Calu3 (cell line): ENCODE data around the gene FOXP1. TPM values are rescaled to one million over a fixed set of nuclear protein-coding genes. Genes with fewer than 3 reads are reported as not detected.

Source experiments
- BruUV-seq: library from RNA; stranded (reverse); fragments of 400-500 nt; replicated peaks from 2 replicates; lab custom pipeline; 2021; lab: Mats Ljungman, UMichigan
- CTCF ChIA-PET: fragments of 300-600 bp; sonication (Branson Sonifier 250); formaldehyde crosslinking; loops from one replicate; lab custom pipeline; 2022; ENCODE audit warnings: antibody characterized with exemption; lab: Charles Lee
- DNase-seq: peaks from one replicate; pipeline ENCODE4 v3.0.0; 2022
- H3K27ac Mint-ChIP-seq: one replicate; pipeline ENCODE4 v1.8.0; 2022; ENCODE audit warnings: mixed read lengths; ENCODE audit not compliant: unreplicated experiment
- H3K27me3 Mint-ChIP-seq: one replicate; pipeline ENCODE4 v1.8.0; 2022; ENCODE audit warnings: mixed read lengths; ENCODE audit not compliant: unreplicated experiment
- H3K36me3 Mint-ChIP-seq: one replicate; pipeline ENCODE4 v1.8.0; 2022; ENCODE audit warnings: mild to moderate bottlenecking, moderate library complexity, mixed read lengths; ENCODE audit not compliant: insufficient read depth, unreplicated experiment
- H3K4me1 Mint-ChIP-seq: one replicate; pipeline ENCODE4 v1.8.0; 2022; ENCODE audit warnings: mild to moderate bottlenecking, low read depth, mixed read lengths; ENCODE audit not compliant: unreplicated experiment
- H3K4me3 Mint-ChIP-seq: one replicate; pipeline ENCODE4 v1.8.0; 2022; ENCODE audit warnings: mild to moderate bottlenecking, low read depth, moderate library complexity, mixed read lengths; ENCODE audit not compliant: unreplicated experiment
- H3K9me3 Mint-ChIP-seq: one replicate; pipeline ENCODE4 v1.8.0; 2022; ENCODE audit warnings: low read depth, mixed read lengths; ENCODE audit not compliant: unreplicated experiment
- intact Hi-C: fragments of 100-400 bp; cut with micrococcal nuclease; formaldehyde crosslinking; loops from one replicate; pipeline ENCODE4 v1.10.0; 2022; ENCODE audit not compliant: unreplicated experiment
- total RNA-seq: library from RNA; stranded (reverse); gene quantifications from 2 replicates; pipeline ENCODE4 v1.2.3, GENCODE V29; 2022
- TF ChIP-seq, protein P1 (sequence below): fragments of 200-600 bp; IDR thresholded peaks from one replicate; pipeline ENCODE4 v1.8.0; 2022; ENCODE audit warnings: antibody characterized with exemption; ENCODE audit not compliant: unreplicated experiment

FOXP1 gene
- total RNA-seq, 1 experiment from 2014 or later, result 82.8 TPM

DNA sequence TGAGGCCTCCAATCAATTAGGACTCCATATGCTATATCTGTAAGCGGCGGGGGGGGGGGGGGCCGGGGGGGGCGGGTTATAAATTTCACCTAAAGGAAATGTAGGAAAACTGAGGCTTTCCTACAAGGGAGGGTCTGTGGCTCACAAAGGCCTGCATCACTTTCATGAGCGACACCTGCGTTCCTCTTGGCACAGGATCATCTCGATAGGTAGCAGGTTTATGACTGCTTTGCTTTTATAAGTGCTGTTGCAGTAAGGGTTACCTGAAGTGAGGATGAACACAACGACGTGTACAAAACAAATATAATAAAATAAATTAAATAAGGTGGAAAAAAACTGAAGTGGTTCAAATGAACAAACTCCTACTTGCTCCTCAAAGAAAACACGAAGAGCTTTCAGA is 194.3 kb downstream of the FOXP1 start:
- DNase-seq, result no peak
- H3K36me3 Mint-ChIP-seq, result no peaks in the 10 kb centered on the region
- TF ChIP-seq, protein P1, sequence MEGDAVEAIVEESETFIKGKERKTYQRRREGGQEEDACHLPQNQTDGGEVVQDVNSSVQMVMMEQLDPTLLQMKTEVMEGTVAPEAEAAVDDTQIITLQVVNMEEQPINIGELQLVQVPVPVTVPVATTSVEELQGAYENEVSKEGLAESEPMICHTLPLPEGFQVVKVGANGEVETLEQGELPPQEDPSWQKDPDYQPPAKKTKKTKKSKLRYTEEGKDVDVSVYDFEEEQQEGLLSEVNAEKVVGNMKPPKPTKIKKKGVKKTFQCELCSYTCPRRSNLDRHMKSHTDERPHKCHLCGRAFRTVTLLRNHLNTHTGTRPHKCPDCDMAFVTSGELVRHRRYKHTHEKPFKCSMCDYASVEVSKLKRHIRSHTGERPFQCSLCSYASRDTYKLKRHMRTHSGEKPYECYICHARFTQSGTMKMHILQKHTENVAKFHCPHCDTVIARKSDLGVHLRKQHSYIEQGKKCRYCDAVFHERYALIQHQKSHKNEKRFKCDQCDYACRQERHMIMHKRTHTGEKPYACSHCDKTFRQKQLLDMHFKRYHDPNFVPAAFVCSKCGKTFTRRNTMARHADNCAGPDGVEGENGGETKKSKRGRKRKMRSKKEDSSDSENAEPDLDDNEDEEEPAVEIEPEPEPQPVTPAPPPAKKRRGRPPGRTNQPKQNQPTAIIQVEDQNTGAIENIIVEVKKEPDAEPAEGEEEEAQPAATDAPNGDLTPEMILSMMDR, result no peak
- H3K27me3 Mint-ChIP-seq, result no peaks in the 10 kb centered on the region
- H3K4me1 Mint-ChIP-seq, result peaks cover 13% of the 10 kb centered on the region
- H3K4me3 Mint-ChIP-seq, result no peak overlapping the region
- BruUV-seq, result no TSS peak
- no peak overlapping the region for H3K27ac Mint-ChIP-seq
- H3K9me3 Mint-ChIP-seq, result no peaks in the 10 kb centered on the region
- CTCF ChIA-PET, result interaction anchor here (0.6 to 0.7 kb wide), 2 partner anchors 40 to 1062 kb away, joined by 3 to 4 read pairs; no protein-coding TSS in a partner anchor
- intact Hi-C loops, result no loop called here

DNA sequence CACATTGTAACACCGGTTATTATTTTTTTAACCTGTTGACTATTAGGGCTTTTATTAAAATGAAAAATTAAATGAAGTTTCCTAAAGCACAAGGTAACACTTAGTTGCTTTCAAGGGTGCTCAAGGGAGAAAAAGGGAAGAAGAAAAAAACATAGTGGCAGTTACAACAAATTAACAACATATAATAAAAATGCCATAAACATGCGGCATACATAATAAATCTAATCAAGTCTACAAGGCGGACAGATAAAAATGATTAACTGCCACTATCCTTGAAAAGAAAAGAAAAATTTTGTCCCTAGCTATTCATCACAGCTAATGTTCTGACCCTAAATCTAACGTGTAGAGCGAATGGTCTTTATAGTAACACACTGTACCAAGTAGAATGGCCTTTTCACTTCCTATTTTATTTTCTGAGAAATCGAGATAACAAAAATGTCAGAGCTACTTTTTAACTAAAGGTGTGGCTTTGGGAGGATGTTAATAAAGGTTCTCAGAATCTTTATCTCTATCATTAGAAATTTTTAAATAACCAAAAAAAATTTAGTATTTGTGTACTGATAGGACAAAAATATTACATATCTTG is 194.9 kb downstream of the FOXP1 start:
- intact Hi-C loops, result no loop called here
- no peak for DNase-seq
- no peaks in the 10 kb centered on the region for H3K36me3 Mint-ChIP-seq
- H3K9me3 Mint-ChIP-seq, result no peaks in the 10 kb centered on the region
- no peaks in the 10 kb centered on the region for H3K27me3 Mint-ChIP-seq
- no TSS peak for BruUV-seq
- no peak overlapping the region for H3K4me3 Mint-ChIP-seq
- CTCF ChIA-PET, result interaction anchor here (0.7 kb wide), 1 partner anchor 1061 kb away, joined by 4 read pairs; no protein-coding TSS in a partner anchor
- H3K27ac Mint-ChIP-seq, result no peak overlapping the region
- TF ChIP-seq, protein P1, result no peak
- peaks cover 13% of the 10 kb centered on the region for H3K4me1 Mint-ChIP-seq

DNA sequence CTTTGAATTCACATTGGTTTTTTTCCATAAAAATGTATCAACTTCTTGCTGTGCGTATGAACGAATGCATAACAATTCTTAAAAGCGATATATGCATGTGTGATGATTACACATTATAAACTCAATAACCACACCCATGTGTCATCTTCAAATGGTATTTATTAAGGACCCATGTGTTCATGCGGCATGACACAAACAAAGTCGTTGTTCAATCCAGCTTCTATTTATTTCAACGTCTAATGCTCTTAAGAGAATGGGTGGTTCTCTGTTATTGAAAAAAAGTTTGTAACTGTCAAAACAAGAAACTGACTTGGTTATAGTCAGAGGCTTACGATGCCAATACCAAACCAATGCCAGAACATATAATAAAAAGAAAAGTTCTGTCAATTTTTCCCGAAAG is 195.9 kb downstream of the FOXP1 start:
- Mint-ChIP-seq H3K9me3 (no peaks in the 10 kb centered on the region), H3K4me1 (peaks cover 13% of the 10 kb centered on the region), H3K27me3 (no peaks in the 10 kb centered on the region), H3K4me3 (no peak overlapping the region), H3K27ac (no peak overlapping the region), H3K36me3 (no peaks in the 10 kb centered on the region)
- no peak for DNase-seq
- TF ChIP-seq, protein P1, result no peak
- CTCF ChIA-PET, result no interaction called here
- BruUV-seq, result no TSS peak
- intact Hi-C loops, result no loop called here

DNA sequence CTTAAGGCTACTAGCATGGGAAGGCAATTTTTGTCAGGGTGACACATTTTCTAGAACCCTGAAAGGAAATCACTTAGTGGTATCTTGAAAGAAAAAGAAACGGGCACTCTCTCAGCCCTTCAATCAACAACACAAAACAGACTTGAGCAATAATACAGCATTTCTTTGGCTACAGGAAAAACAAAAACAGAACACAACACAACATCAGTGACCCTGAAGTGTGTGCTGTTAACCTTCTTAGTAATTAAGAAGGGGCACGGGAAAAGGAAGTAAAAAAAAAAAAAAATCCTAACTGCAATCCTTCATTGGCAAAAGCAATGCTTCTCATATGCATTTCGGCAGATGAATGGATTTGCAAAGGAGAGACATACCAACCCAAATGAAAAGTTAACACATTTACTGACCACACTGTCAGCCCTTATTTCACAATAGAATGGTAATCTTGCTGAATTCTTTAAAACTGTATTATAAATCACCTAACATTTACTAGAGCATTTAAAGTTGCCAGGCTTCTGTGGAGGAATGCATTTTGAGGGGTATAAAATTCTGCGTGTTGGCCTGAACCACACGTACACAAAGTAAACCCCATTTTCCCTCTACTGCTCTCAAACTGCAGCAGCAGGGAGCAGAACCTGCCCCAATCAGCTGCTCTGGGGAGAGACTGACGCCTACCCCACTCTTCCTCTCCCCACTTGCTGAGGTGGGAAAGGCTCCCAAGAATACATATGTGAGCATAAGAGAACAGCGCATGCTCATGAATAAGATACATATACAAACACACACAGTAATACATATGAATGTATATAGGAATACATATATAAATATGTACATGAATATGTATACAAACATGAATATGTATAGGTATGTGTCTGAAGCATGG is 198.5 kb downstream of the FOXP1 start:
- no peak overlapping the region for H3K27ac Mint-ChIP-seq
- no peaks in the 10 kb centered on the region for H3K9me3 Mint-ChIP-seq
- H3K4me3 Mint-ChIP-seq, result no peak overlapping the region
- H3K36me3 Mint-ChIP-seq, result no peaks in the 10 kb centered on the region
- H3K4me1 Mint-ChIP-seq, result no peaks in the 10 kb centered on the region
- no TSS peak for BruUV-seq
- intact Hi-C loops, result no loop called here
- H3K27me3 Mint-ChIP-seq, result no peaks in the 10 kb centered on the region
- CTCF ChIA-PET, result interaction anchor here (0.5 to 0.6 kb wide), 2 partner anchors 44 to 252 kb away, joined by 3 to 5 read pairs; no protein-coding TSS in a partner anchor
- DNase-seq, result no peak
- TF ChIP-seq, protein P1, result no peak
